Measurements from ENCODE around the gene ALDH3A2.

The ALDH3A2 gene

GRCh38 chr17:19708431-19709175, 60.1 kb downstream of the ALDH3A2 start:
- H3K27ac ChIP-seq (ENCODE audit: low read depth, low read length): no peak overlapping the region
- no peak overlapping the region for H3K9ac ChIP-seq (ENCODE audit: low read depth, low read length)
- 91% methylated on average over 6 of the region's 6 CpGs for WGBS
- no peak overlapping the region for H3K4me3 ChIP-seq (ENCODE audit: low read length)
- H3K9me3 ChIP-seq (ENCODE audit: insufficient read depth, low read depth, low read length): no peaks in the 10 kb centered on the region
- H3K27me3 ChIP-seq (ENCODE audit: insufficient read depth, low read length): no peaks in the 10 kb centered on the region
- H3K4me1 ChIP-seq (ENCODE audit: insufficient read depth, low read length): peaks cover 18% of the 10 kb centered on the region
- H3K36me3 ChIP-seq (ENCODE audit: insufficient read depth, low read length): no peaks in the 10 kb centered on the region

DNA sequence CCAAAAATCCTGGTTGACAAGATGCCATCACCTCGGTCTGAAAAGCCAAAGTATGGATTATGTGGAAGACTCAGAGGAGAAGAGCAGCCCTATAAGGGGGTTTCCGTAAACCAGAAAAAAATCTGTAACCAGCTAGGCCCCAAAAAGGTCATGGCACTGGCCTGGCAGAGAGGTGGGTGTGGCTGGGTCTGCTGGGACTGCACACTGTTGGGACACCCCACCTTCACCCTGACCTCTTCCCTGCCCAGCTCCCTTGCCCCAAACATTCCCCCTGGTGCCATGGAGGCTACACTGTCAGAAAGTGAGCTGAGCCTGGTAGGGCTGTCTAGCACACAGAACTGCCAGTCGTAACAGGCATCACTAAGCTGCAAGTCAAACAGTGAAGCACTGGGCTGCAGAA, 61.3 kb downstream of the ALDH3A2 start:
- Histone ChIP-seq H3K4me1 (ENCODE audit: insufficient read depth, low read length) (peaks cover 8% of the 10 kb centered on the region), H3K27ac (ENCODE audit: low read depth, low read length) (no peak overlapping the region), H3K36me3 (ENCODE audit: insufficient read depth, low read length) (no peaks in the 10 kb centered on the region), H3K4me3 (ENCODE audit: low read length) (no peak overlapping the region), H3K9ac (ENCODE audit: low read depth, low read length) (no peak overlapping the region), H3K27me3 (ENCODE audit: insufficient read depth, low read length) (no peaks in the 10 kb centered on the region), H3K9me3 (ENCODE audit: insufficient read depth, low read depth, low read length) (no peaks in the 10 kb centered on the region)
- WGBS: 93% methylated on average over 3 of the region's 3 CpGs

DNA sequence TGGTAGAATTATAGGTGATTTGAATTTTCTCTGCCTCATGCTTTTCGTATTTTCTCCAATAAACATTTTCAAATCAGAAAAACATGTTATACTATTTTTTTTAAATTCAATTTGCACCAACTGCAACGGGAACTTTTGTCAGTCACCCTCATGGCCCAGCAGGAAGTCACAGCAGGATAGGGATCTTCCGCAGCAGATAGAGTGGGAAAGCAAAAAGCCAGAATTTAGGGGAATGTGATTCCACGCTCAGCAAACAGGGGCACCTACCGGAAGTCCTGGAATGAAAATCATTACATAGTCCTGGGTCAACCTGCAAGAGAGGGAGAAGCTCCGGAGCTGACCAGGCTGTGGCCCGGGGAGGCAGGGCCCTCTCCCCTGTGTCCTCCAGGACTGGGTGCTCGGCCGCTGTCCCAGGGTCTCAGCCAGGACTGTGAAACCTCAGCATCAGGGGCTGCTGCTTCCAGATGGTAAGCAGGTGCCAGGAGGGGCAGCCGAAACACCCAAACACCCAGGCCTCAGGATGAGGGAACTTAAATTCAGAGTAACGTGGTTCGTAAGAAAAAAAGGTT, 64.0 kb downstream of the ALDH3A2 start:
- Histone ChIP-seq H3K9ac (ENCODE audit: low read depth, low read length) (no peak overlapping the region), H3K4me1 (ENCODE audit: insufficient read depth, low read length) (no peaks in the 10 kb centered on the region), H3K27ac (ENCODE audit: low read depth, low read length) (no peak overlapping the region), H3K36me3 (ENCODE audit: insufficient read depth, low read length) (no peaks in the 10 kb centered on the region), H3K9me3 (ENCODE audit: insufficient read depth, low read depth, low read length) (no peaks in the 10 kb centered on the region), H3K4me3 (ENCODE audit: low read length) (no peak overlapping the region), H3K27me3 (ENCODE audit: insufficient read depth, low read length) (no peaks in the 10 kb centered on the region)
- 80% methylated on average over 10 of the region's 12 CpGs for WGBS

DNA sequence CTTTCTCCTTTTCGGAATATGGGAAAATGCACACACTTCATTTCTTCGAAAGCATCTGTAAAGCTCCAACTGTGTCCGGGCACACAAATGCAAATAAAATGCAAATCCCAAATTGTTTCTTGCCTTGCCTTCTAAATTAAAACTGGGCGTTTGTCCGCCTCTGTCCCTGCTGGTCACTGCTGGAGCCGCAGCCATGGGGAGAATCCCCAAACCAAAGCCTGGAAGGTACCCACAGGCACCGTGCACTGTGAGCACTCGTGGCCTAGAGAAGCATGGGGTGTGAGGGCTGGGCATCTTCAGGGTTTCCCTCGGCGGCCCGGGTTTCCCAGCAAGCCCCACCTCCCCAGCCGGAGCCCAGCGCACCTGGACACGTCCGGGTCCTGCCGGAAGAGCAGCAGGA, 64.9 kb downstream of the ALDH3A2 start:
- no peaks in the 10 kb centered on the region for H3K4me1 ChIP-seq (ENCODE audit: insufficient read depth, low read length)
- H3K4me3 ChIP-seq (ENCODE audit: low read length): no peak overlapping the region
- no peak overlapping the region for H3K27ac ChIP-seq (ENCODE audit: low read depth, low read length)
- no peaks in the 10 kb centered on the region for H3K36me3 ChIP-seq (ENCODE audit: insufficient read depth, low read length)
- H3K27me3 ChIP-seq (ENCODE audit: insufficient read depth, low read length): no peaks in the 10 kb centered on the region
- H3K9me3 ChIP-seq (ENCODE audit: insufficient read depth, low read depth, low read length): no peaks in the 10 kb centered on the region
- no peak overlapping the region for H3K9ac ChIP-seq (ENCODE audit: low read depth, low read length)
- 88% methylated on average over 16 of the region's 16 CpGs for WGBS

GRCh38 chr17:19713901-19714361, 65.4 kb downstream of the ALDH3A2 start:
- Histone ChIP-seq H3K4me1 (ENCODE audit: insufficient read depth, low read length) (no peaks in the 10 kb centered on the region), H3K4me3 (ENCODE audit: low read length) (no peak overlapping the region), H3K9ac (ENCODE audit: low read depth, low read length) (no peak overlapping the region), H3K27me3 (ENCODE audit: insufficient read depth, low read length) (no peaks in the 10 kb centered on the region), H3K27ac (ENCODE audit: low read depth, low read length) (no peak overlapping the region), H3K36me3 (ENCODE audit: insufficient read depth, low read length) (no peaks in the 10 kb centered on the region), H3K9me3 (ENCODE audit: insufficient read depth, low read depth, low read length) (no peaks in the 10 kb centered on the region)
- WGBS: 92% methylated on average over 28 of the region's 28 CpGs

- Histone ChIP-seq H3K4me3 (ENCODE audit: low read length) (no peak overlapping the region), H3K9me3 (ENCODE audit: insufficient read depth, low read depth, low read length) (no peaks in the 10 kb centered on the region), H3K4me1 (ENCODE audit: insufficient read depth, low read length) (no peaks in the 10 kb centered on the region), H3K9ac (ENCODE audit: low read depth, low read length) (no peak overlapping the region), H3K27me3 (ENCODE audit: insufficient read depth, low read length) (no peaks in the 10 kb centered on the region), H3K36me3 (ENCODE audit: insufficient read depth, low read length) (no peaks in the 10 kb centered on the region), H3K27ac (ENCODE audit: low read depth, low read length) (no peak overlapping the region)
- WGBS: 95% methylated on average over 27 of the region's 27 CpGs
Observed at GRCh38 chr17:19714542-19715411, 66.2 kb downstream of the ALDH3A2 start.

- Histone ChIP-seq H3K9me3 (ENCODE audit: insufficient read depth, low read depth, low read length) (no peaks in the 10 kb centered on the region), H3K36me3 (ENCODE audit: insufficient read depth, low read length) (no peaks in the 10 kb centered on the region)
Observed at GRCh38 chr17:19716108-19717030, 67.8 kb downstream of the ALDH3A2 start, which contains the start of gene SLC47A2. TSS of gene SLC47A2 (minus strand) at chr17:19716584. CDS start at chr17:19716555, 29 bp downstream.

GRCh38 chr17:19717031-19717360, 68.4 kb downstream of the ALDH3A2 start:
- 96% methylated on average over 7 of the region's 7 CpGs for WGBS
- Histone ChIP-seq H3K4me1 (ENCODE audit: insufficient read depth, low read length) (no peaks in the 10 kb centered on the region), H3K27me3 (ENCODE audit: insufficient read depth, low read length) (no peaks in the 10 kb centered on the region), H3K36me3 (ENCODE audit: insufficient read depth, low read length) (no peaks in the 10 kb centered on the region), H3K27ac (ENCODE audit: low read depth, low read length) (no peak overlapping the region), H3K9me3 (ENCODE audit: insufficient read depth, low read depth, low read length) (no peaks in the 10 kb centered on the region), H3K4me3 (ENCODE audit: low read length) (no peak overlapping the region), H3K9ac (ENCODE audit: low read depth, low read length) (no peak overlapping the region)

More at GRCh38 chr17:19716108-19717030, 67.8 kb downstream of the ALDH3A2 start, which contains the start of gene SLC47A2:
- H3K27ac ChIP-seq (ENCODE audit: low read depth, low read length): no peak within 1 kb of the TSS
- no peak within 1 kb of the TSS for H3K9ac ChIP-seq (ENCODE audit: low read depth, low read length)
- WGBS: 80% methylated on average over 13 of the region's 13 CpGs
- no peaks in the 10 kb centered on the region for H3K4me1 ChIP-seq (ENCODE audit: insufficient read depth, low read length)
- H3K27me3 ChIP-seq (ENCODE audit: insufficient read depth, low read length): no peaks in the 10 kb centered on the region
- H3K4me3 ChIP-seq (ENCODE audit: low read length): no peak within 1 kb of the TSS

- Histone ChIP-seq H3K27me3 (ENCODE audit: insufficient read depth, low read length) (no peaks in the 10 kb centered on the region), H3K36me3 (ENCODE audit: insufficient read depth, low read length) (no peaks in the 10 kb centered on the region), H3K4me1 (ENCODE audit: insufficient read depth, low read length) (no peaks in the 10 kb centered on the region), H3K27ac (ENCODE audit: low read depth, low read length) (no peak overlapping the region), H3K9ac (ENCODE audit: low read depth, low read length) (no peak overlapping the region), H3K9me3 (ENCODE audit: insufficient read depth, low read depth, low read length) (no peaks in the 10 kb centered on the region), H3K4me3 (ENCODE audit: low read length) (no peak overlapping the region)
- 90% methylated on average over 10 of the region's 10 CpGs for WGBS
Observed at GRCh38 chr17:19717411-19717908, 68.9 kb downstream of the ALDH3A2 start.

- Histone ChIP-seq H3K4me1 (ENCODE audit: insufficient read depth, low read length) (no peaks in the 10 kb centered on the region), H3K27me3 (ENCODE audit: insufficient read depth, low read length) (no peaks in the 10 kb centered on the region), H3K27ac (ENCODE audit: low read depth, low read length) (no peak overlapping the region), H3K4me3 (ENCODE audit: low read length) (no peak overlapping the region), H3K36me3 (ENCODE audit: insufficient read depth, low read length) (no peaks in the 10 kb centered on the region), H3K9ac (ENCODE audit: low read depth, low read length) (no peak overlapping the region), H3K9me3 (ENCODE audit: insufficient read depth, low read depth, low read length) (no peaks in the 10 kb centered on the region)
- 87% methylated on average over 12 of the region's 12 CpGs for WGBS
Observed at GRCh38 chr17:19718041-19718612, 69.6 kb downstream of the ALDH3A2 start.
